ENCODE data around the gene RACK1. TPM values are rescaled to one million over a fixed set of nuclear protein-coding genes. Genes with fewer than 3 reads are reported as not detected.

RACK1 gene
- total RNA-seq, 6 experiments from 2014 or later = 1,737 to 2,012 (median 1,885) TPM

- peaks cover 39% of the 10 kb centered on the region for H3K4me1 Mint-ChIP-seq (ENCODE audit: low read depth)
- H3K36me3 Mint-ChIP-seq (ENCODE audit: low read depth) = no peaks in the 10 kb centered on the region
- peaks cover 5% of the 10 kb centered on the region for H3K9me3 Mint-ChIP-seq
- peak overlapping the region; percentile 99 for H3K4me3 Mint-ChIP-seq
- H3K27ac Mint-ChIP-seq = peak overlapping the region; percentile 24; the same call in 1 of the 2 replicates
- TF ChIP-seq CTCF (IDR thresholded peaks at IDR 0.05) = no peak
- H3K27me3 Mint-ChIP-seq (ENCODE audit: insufficient read depth) = peaks cover 19% of the 10 kb centered on the region
- no peak for DNase-seq
Observed at GRCh38 chr5:181189962-181190710, 53.6 kb downstream of the RACK1 start.

GRCh38 chr5:181189363-181189961, 54.2 kb downstream of the RACK1 start:
- H3K4me3 Mint-ChIP-seq = peak overlapping the region; percentile 99
- peak; percentile 64 for DNase-seq
- H3K4me1 Mint-ChIP-seq (ENCODE audit: low read depth) = peaks cover 42% of the 10 kb centered on the region
- H3K27me3 Mint-ChIP-seq (ENCODE audit: insufficient read depth) = peaks cover 19% of the 10 kb centered on the region
- peaks cover 5% of the 10 kb centered on the region for H3K9me3 Mint-ChIP-seq
- no peaks in the 10 kb centered on the region for H3K36me3 Mint-ChIP-seq (ENCODE audit: low read depth)
- H3K27ac Mint-ChIP-seq = peak overlapping the region; percentile 83
- TF ChIP-seq CTCF (IDR thresholded peaks at IDR 0.05) = no peak

GRCh38 chr5:181188700-181189362, 54.9 kb downstream of the RACK1 start:
- H3K27ac Mint-ChIP-seq = peak overlapping the region; percentile 83
- H3K9me3 Mint-ChIP-seq = peaks cover 5% of the 10 kb centered on the region
- peak; percentile 59 for DNase-seq
- TF ChIP-seq CTCF (IDR thresholded peaks at IDR 0.05) = no peak
- peak overlapping the region; percentile 99 for H3K4me3 Mint-ChIP-seq
- H3K4me1 Mint-ChIP-seq (ENCODE audit: low read depth) = peaks cover 47% of the 10 kb centered on the region
- peaks cover 19% of the 10 kb centered on the region for H3K27me3 Mint-ChIP-seq (ENCODE audit: insufficient read depth)
- H3K36me3 Mint-ChIP-seq (ENCODE audit: low read depth) = no peaks in the 10 kb centered on the region

GRCh38 chr5:181187500-181188213, 56.0 kb downstream of the RACK1 start:
- H3K27me3 Mint-ChIP-seq (ENCODE audit: insufficient read depth) = peaks cover 19% of the 10 kb centered on the region
- H3K27ac Mint-ChIP-seq = peak overlapping the region; percentile 83
- H3K4me3 Mint-ChIP-seq = peak overlapping the region; percentile 99
- peak; percentile 70 for TF ChIP-seq CTCF (IDR thresholded peaks at IDR 0.05)
- DNase-seq = peak; percentile 87
- peaks cover 5% of the 10 kb centered on the region for H3K9me3 Mint-ChIP-seq
- no peaks in the 10 kb centered on the region for H3K36me3 Mint-ChIP-seq (ENCODE audit: low read depth)
- H3K4me1 Mint-ChIP-seq (ENCODE audit: low read depth) = peaks cover 46% of the 10 kb centered on the region

GRCh38 chr5:181186986-181187499, 56.7 kb downstream of the RACK1 start:
- Mint-ChIP-seq H3K4me3 (peak overlapping the region; percentile 99), H3K27ac (peak overlapping the region; percentile 83), H3K36me3 (ENCODE audit: low read depth) (no peaks in the 10 kb centered on the region), H3K4me1 (ENCODE audit: low read depth) (peaks cover 46% of the 10 kb centered on the region), H3K27me3 (ENCODE audit: insufficient read depth) (peaks cover 19% of the 10 kb centered on the region), H3K9me3 (peaks cover 5% of the 10 kb centered on the region)
- TF ChIP-seq CTCF (IDR thresholded peaks at IDR 0.05) = no peak
- DNase-seq = no peak

Measured in HFFc6 (cell line).